H1 (cell line): ENCODE data around the gene CDHR5. TPM values are rescaled to one million over a fixed set of nuclear protein-coding genes. Genes with fewer than 3 reads are reported as not detected.

ENCODE experiments used
- CTCF ChIA-PET: fragments of 300-600 bp; sonication (Branson Sonifier 250); formaldehyde crosslinking; loops from one replicate; lab custom pipeline; 2021; ENCODE audit not compliant: partially characterized antibody; lab: Charles Lee
- POLR2A ChIA-PET: fragments of 300-600 bp; sonication (Branson Sonifier 250); formaldehyde crosslinking; loops from one replicate; lab custom pipeline; 2021; ENCODE audit warnings: inconsistent platforms; ENCODE audit not compliant: partially characterized antibody; lab: Charles Lee
- DNase-seq, 2 experiments: peaks; one replicate each; pipeline versions ENCODE4 v3.0.0 to v3.0.0-alpha.2; 2010 to 2022; ENCODE audit warnings: low spot score in 2 of 2, low read depth in 1 of 2, mixed read lengths in 1 of 2
- FAIRE-seq: peaks from 2 replicates; lab custom pipeline; 2011; peaks lifted over from hg19 to GRCh38; lab: Jason Lieb, UNC
- H2AFZ ChIP-seq: 2 replicates; pipeline ENCODE4 v1.8.1; 2012; ENCODE audit warnings: low read length, inconsistent platforms
- H2AK5ac ChIP-seq: 2 replicates; pipeline ENCODE4 v1.6.1; 2013; ENCODE audit warnings: low read depth, low read length
- H2BK120ac ChIP-seq: replicated peaks from 2 replicates; pipeline ENCODE3; 2013; ENCODE audit warnings: low read depth, low read length, inconsistent platforms
- H2BK12ac ChIP-seq: 2 replicates; pipeline ENCODE4 v1.6.1; 2013; ENCODE audit warnings: low read depth, low read length
- H2BK15ac ChIP-seq: 2 replicates; pipeline ENCODE4 v1.6.1; 2013; ENCODE audit warnings: low read length
- H2BK20ac ChIP-seq: 2 replicates; pipeline ENCODE4 v1.6.1; 2013; ENCODE audit warnings: low read length
- H2BK5ac ChIP-seq: 2 replicates; pipeline ENCODE4 v1.6.1; 2013; ENCODE audit warnings: low read depth, low read length
- H3K14ac ChIP-seq: 2 replicates; pipeline ENCODE4 v1.6.1; 2013; ENCODE audit warnings: inconsistent platforms; ENCODE audit not compliant: insufficient read length
- H3K18ac ChIP-seq: 2 replicates; pipeline ENCODE4 v1.6.1; 2013; ENCODE audit warnings: low read length; ENCODE audit errors: extremely low read depth
- H3K23ac ChIP-seq: 2 replicates; pipeline ENCODE4 v1.6.1; 2013; ENCODE audit warnings: inconsistent platforms; ENCODE audit not compliant: insufficient read length
- H3K23me2 ChIP-seq: 2 replicates; pipeline ENCODE4 v1.6.1; 2013; ENCODE audit warnings: low read depth, low read length
- H3K27ac ChIP-seq: 2 replicates; pipeline ENCODE4 v1.6.1; 2011; ENCODE audit warnings: low read depth, low read length, inconsistent platforms
- H3K27me3 ChIP-seq, 4 experiments: replicated peaks in 1 of 4; 1 replicate in 1 of 4; 2 replicates in 3 of 4; pipeline versions ENCODE4 v1.6.1 to v1.8.1; 2011 to 2013; ENCODE audit warnings: low read length in 3 of 4, mild to moderate bottlenecking in 3 of 4, inconsistent platforms in 2 of 4, mixed read lengths in 2 of 4, moderate library complexity in 1 of 4; ENCODE audit not compliant: control insufficient read depth in 3 of 4, insufficient read depth in 3 of 4; ENCODE audit errors: extremely low read depth in 1 of 4
- H3K36me3 ChIP-seq, 4 experiments: 2 replicates each; pipeline versions ENCODE4 v1.6.1 to v1.8.1; 2011 to 2013; ENCODE audit warnings: mild to moderate bottlenecking in 4 of 4, low read length in 3 of 4, moderate library complexity in 2 of 4, control low read depth in 1 of 4, inconsistent platforms in 1 of 4; ENCODE audit not compliant: insufficient read depth in 4 of 4, control insufficient read depth in 2 of 4
- H3K4ac ChIP-seq: replicated peaks from 2 replicates; pipeline ENCODE3; 2013; ENCODE audit warnings: low read length, low read depth, mixed read lengths, inconsistent platforms; ENCODE audit not compliant: insufficient read length
- H3K4me1 ChIP-seq, 4 experiments: replicated peaks in 1 of 4; 1 replicate in 1 of 4; 2 replicates in 3 of 4; pipeline versions ENCODE4 v1.6.1 to v1.8.1; 2011 to 2013; ENCODE audit warnings: low read length in 3 of 4, inconsistent platforms in 2 of 4, mixed read lengths in 1 of 4; ENCODE audit not compliant: insufficient read depth in 4 of 4, control insufficient read depth in 3 of 4
- H3K4me2 ChIP-seq, 2 experiments: 2 replicates each; pipeline versions ENCODE4 v1.6.1 to v1.8.1; 2011 to 2013; ENCODE audit warnings: low read depth in 2 of 2, low read length in 2 of 2, control low read depth in 1 of 2, inconsistent platforms in 1 of 2, mild to moderate bottlenecking in 1 of 2; ENCODE audit not compliant: insufficient read depth in 1 of 2
- H3K4me3 ChIP-seq, 4 experiments: fragments of 200-600, 300-600 bp in 1 of 4; sonication (generic), shearing (Covaris generic), sonication (Bioruptor Twin) in 1 of 4; 2 replicates each; pipeline versions ENCODE4 v1.5.1 to v1.8.1; 2011 to 2016; ENCODE audit warnings: low read length in 4 of 4, low read depth in 3 of 4, control low read depth in 2 of 4, inconsistent platforms in 2 of 4, mild to moderate bottlenecking in 2 of 4, mixed read lengths in 1 of 4, moderate library complexity in 1 of 4; ENCODE audit not compliant: insufficient read depth in 2 of 4; ENCODE audit errors: extremely low read depth in 1 of 4
- H3K56ac ChIP-seq: replicated peaks from 2 replicates; pipeline ENCODE3; 2013; ENCODE audit warnings: low read depth, mild to moderate bottlenecking, mixed read lengths, low read length, inconsistent platforms; ENCODE audit not compliant: insufficient read length
- H3K79me1 ChIP-seq: 2 replicates; pipeline ENCODE4 v1.6.1; 2013; ENCODE audit warnings: low read depth, low read length, control low read depth
- H3K79me2 ChIP-seq, 2 experiments: 2 replicates each; pipeline versions ENCODE4 v1.6.1 to v1.8.1; 2012 to 2013; ENCODE audit warnings: low read length in 2 of 2, mild to moderate bottlenecking in 2 of 2, inconsistent platforms in 1 of 2; ENCODE audit not compliant: insufficient read depth in 2 of 2, control insufficient read depth in 1 of 2
- H3K9ac ChIP-seq, 4 experiments: replicated peaks in 1 of 4; 1 replicate in 1 of 4; 2 replicates in 3 of 4; pipeline versions ENCODE4 v1.6.1 to v1.8.1; 2011 to 2013; ENCODE audit warnings: low read depth in 3 of 4, low read length in 3 of 4, control low read depth in 2 of 4, mild to moderate bottlenecking in 2 of 4, moderate library complexity in 2 of 4, inconsistent platforms in 1 of 4; ENCODE audit errors: extremely low read depth in 1 of 4
- H3K9me3 ChIP-seq, 2 experiments: 2 replicates each; pipeline versions ENCODE4 v1.6.1 to v1.8.1; 2012 to 2013; ENCODE audit warnings: mild to moderate bottlenecking in 2 of 2, moderate library complexity in 2 of 2, control low read depth in 1 of 2, inconsistent platforms in 1 of 2, low read depth in 1 of 2, low read length in 1 of 2, mixed read lengths in 1 of 2; ENCODE audit not compliant: insufficient read depth in 2 of 2
- H4K20me1 ChIP-seq, 2 experiments: replicated peaks in 1 of 2; 2 replicates each; pipeline versions ENCODE3 to v1.8.1; 2011 to 2013; ENCODE audit warnings: inconsistent platforms in 2 of 2, low read length in 2 of 2, mild to moderate bottlenecking in 1 of 2; ENCODE audit not compliant: insufficient read depth in 2 of 2, control insufficient read depth in 1 of 2
- H4K5ac ChIP-seq: 2 replicates; pipeline ENCODE4 v1.6.1; 2013; ENCODE audit warnings: low read length, low read depth, mixed read lengths, inconsistent platforms; ENCODE audit not compliant: insufficient read length
- H4K8ac ChIP-seq: 2 replicates; pipeline ENCODE4 v1.8.0; 2013; ENCODE audit warnings: mild to moderate bottlenecking, moderate library complexity, low read length, inconsistent platforms; ENCODE audit not compliant: insufficient read depth; ENCODE audit errors: extremely low read depth
- H4K91ac ChIP-seq: replicated peaks from 2 replicates; pipeline ENCODE3; 2013; ENCODE audit warnings: low read length, mixed read lengths, inconsistent platforms; ENCODE audit not compliant: insufficient read length
- POLR2A ChIP-seq, 2 experiments: IDR thresholded peaks; 1 replicate in 1 of 2; 2 replicates in 1 of 2; pipeline ENCODE4 v1.6.1; 2011; ENCODE audit warnings: low read depth in 2 of 2, low read length in 2 of 2, mild to moderate bottlenecking in 2 of 2; ENCODE audit errors: control extremely low read depth in 1 of 2
- YY1 ChIP-seq: IDR thresholded peaks from 2 replicates; pipeline ENCODE4 v1.6.1; 2011; ENCODE audit warnings: low read depth, mild to moderate bottlenecking, low read length
- WGBS, 2 experiments: shearing (Covaris generic) in 1 of 2; methylation state at CpG; one replicate each; pipeline versions ENCODE4 v1.1.6 to v1.1.7; 2013 to 2015; ENCODE audit warnings: low lambda C conversion rate in 2 of 2, mixed read lengths in 2 of 2, inconsistent platforms in 1 of 2, low coverage in 1 of 2, missing lambda C conversion rate in 1 of 2; ENCODE audit not compliant: insufficient replicate concordance in 2 of 2, insufficient coverage in 1 of 2, insufficient read length in 1 of 2; ENCODE audit errors: extremely low coverage in 1 of 2, missing lambda C conversion rate in 1 of 2; 5-methylcytosine and 5-hydroxymethylcytosine counted together
- polyA plus RNA-seq, 7 experiments: library from polyadenylated mRNA; depleted of rRNA in 3 of 7; stranded (reverse) in 5 of 7; unstranded in 2 of 7; fragments of >200 nt in 5 of 7; fragments of 200-250 nt in 2 of 7; gene quantifications; 1 replicate in 5 of 7; 2 replicates in 1 of 7; 4 replicates in 1 of 7; pipeline versions ENCODE4 v1.2.1 to v1.2.3, GENCODE V29; 2011 to 2013; ENCODE audit warnings: missing spikeins in 2 of 7, mixed read lengths in 2 of 7
- total RNA-seq: library from RNA; stranded (reverse); fragmentation: NEBNext Ultra II Directional; extraction: Animal tissue kit (Norgen Biotek cat#: 25700); gene quantifications from 2 replicates; pipeline ENCODE4 v1.2.1, GENCODE V29; 2021

CDHR5 gene
- total and polyA plus RNA-seq, 2 of the 8 experiments (the other 6 are each of a cell fraction or from before 2014, with no cell fraction given): not detected

GRCh38 chr11:660681-661444 lies 36.1 kb upstream of the CDHR5 start:
- WGBS, 2 experiments: 94% methylated on average over 19 of the region's 19 CpGs; no CpG with 5 or more reads in 1 of the 2 experiments

More at GRCh38 chr11:660681-661444, 36.1 kb upstream of the CDHR5 start:
- DNase-seq (no peak), FAIRE-seq (no peak)
- Histone ChIP-seq H3K4me2 (no peak overlapping the region), H4K20me1 (peaks cover 5 to 8% of the 10 kb centered on the region in 2 experiments), H3K18ac (no peak overlapping the region), H4K8ac (no peak overlapping the region; the same call in 1 of the 2 replicates), H4K5ac (no peak overlapping the region), H2AFZ (no peak overlapping the region), H3K36me3 (peaks cover 2 to 20% (median 4%) of the 10 kb centered on the region in 4 experiments; a peak in 6 of 8 replicates), H3K27ac (no peak overlapping the region), H2AK5ac (no peak overlapping the region), H2BK15ac (no peak overlapping the region), H3K23ac (no peak overlapping the region), H3K79me1 (no peaks in the 10 kb centered on the region; the same call in none of the 2 replicates), H3K79me2 (no peaks in the 10 kb centered on the region; a peak in 1 of 4 replicates), H3K4ac (no peak overlapping the region), H3K4me1 (no peaks in the 10 kb centered on the region), H3K9me3 (peaks cover 0 to 4% of the 10 kb centered on the region in 2 experiments; a peak in 1 of 4 replicates), H3K23me2 (no peaks in the 10 kb centered on the region), H2BK5ac (no peak overlapping the region), H2BK12ac (no peak overlapping the region), H3K27me3 (no peaks in the 10 kb centered on the region), H2BK20ac (no peak overlapping the region), H4K91ac (no peak overlapping the region), H3K56ac (no peak overlapping the region), H2BK120ac (no peak overlapping the region), H3K14ac (no peak overlapping the region), H3K4me3 (no peak overlapping the region), H3K9ac (no peak overlapping the region)
- TF ChIP-seq YY1: no peak
- TF ChIP-seq POLR2A (IDR thresholded peaks at IDR 0.05; ENCODE audit: control extremely low read depth in 1 of 2, low read depth in 2 of 2, low read length in 2 of 2): no peak
- ChIA-PET CTCF (interaction anchor here (0.6 to 4.1 kb wide), 17 partner anchors 12 to 115 kb away, joined by 3 to 24 read pairs (median 4); no protein-coding TSS in a partner anchor), POLR2A (interaction anchor here (1.1 to 1.3 kb wide), 2 partner anchors 13 to 22 kb away, joined by 3 to 5 read pairs; no protein-coding TSS in a partner anchor)
